ENCODE data around the gene SLC12A7.
A peak's percentile ranks its signal among the peaks of the same experiment; 100 is the strongest.

SLC12A7 gene

GRCh38 chr5:1125030-1125357 lies 13.1 kb upstream of the SLC12A7 start:
- DNase-seq (ENCODE audit: low read depth) = no peak

DNA sequence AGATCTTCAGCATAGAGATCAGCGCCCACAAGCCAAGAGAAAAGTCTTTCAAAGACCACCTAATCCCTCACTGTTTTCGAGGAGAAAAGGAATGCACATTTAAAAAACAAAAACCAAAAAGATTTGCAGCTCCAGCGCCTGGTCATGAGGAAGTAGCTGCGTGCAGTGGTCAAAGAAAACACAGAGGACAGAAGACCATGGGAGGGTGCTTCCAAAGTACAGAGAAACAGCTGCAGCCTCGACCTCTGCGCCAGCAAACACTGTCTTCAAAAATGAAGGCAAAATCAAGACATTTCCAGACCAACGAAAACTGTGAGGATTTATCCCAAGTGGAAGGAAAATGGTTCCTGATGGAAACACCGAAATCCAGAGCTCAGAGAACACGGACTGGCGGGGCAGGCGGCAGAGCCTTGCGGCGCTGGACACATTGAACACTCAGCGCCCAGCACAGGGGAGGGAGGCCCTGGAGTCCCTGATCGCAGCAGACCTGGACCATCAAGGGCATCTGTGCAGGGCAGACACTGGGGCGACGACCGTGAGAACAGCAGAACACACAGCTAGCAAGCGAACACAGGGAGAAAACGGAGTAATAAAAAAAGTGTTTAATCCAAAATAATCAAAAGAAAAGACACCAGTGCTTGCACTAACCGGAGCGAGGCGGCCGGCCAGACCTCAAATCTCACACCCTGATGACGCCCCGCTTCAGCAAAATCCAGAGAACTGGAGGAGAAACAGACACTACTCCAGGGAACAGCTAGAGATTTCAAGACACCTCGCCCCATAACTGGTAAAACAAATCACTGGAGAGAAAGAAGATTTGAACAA lies 12.6 kb upstream of the SLC12A7 start:
- no peak for DNase-seq (ENCODE audit: low read depth)

DNA sequence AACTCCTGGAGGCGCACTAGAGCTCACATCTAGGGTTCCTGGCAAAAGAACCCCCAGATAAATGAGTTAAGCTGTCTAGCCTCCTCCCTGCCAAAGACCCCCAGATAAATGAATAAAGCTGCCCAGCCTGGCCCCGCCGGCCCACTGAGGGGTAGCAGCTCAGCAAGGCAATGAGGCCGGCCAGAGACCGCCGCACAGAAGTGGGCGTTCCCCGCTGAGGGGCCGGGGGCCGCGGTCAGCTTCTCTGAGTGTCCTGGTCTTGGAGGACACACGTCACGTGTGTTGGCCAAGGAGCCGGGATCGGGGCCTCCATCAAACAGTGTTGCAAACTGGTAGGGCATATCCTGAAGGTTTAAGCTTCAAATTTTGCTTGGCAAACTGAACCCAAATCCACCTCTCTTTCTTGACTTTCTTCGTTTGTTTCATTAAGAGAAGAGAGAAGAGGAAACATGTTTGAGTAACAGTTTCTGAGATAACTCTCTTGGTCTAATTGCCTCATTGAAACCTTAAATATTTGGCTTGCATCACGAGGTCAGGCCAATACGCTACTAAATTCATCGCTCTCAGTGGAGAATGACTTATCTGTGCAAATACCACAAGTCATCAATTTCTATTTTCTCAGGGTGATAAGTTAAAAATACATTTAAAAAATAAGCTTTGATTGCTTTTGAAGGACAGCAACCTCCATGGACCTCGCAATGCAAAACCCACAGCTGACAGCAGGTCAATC lies 11.7 kb upstream of the SLC12A7 start:
- DNase-seq (ENCODE audit: low read depth) = no peak

- no peak for DNase-seq (ENCODE audit: low read depth)
These were observed 10.8 kb upstream of the SLC12A7 start for GRCh38 chr5:1122511-1123294.

DNA sequence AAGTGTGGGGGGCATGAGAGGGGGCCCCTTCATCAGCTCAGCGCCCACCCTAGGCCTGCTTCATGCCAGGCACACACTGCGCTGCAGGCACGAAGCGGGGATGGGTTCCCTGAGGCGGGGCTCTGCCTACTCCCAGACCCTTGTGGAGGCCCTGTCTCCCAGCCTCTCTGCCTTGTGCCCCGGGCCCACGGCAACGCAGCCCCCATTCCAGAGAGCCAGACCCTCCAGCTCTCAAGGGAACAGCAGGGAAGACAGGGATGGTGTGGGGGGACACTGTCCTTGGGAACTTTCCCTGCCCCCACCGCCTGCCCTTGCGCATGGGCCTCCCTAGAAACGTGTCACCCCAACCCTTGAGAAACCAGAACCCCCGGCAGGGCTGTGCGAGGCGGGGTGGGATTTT lies 10.0 kb upstream of the SLC12A7 start:
- DNase-seq (ENCODE audit: low read depth) = no peak

DNA sequence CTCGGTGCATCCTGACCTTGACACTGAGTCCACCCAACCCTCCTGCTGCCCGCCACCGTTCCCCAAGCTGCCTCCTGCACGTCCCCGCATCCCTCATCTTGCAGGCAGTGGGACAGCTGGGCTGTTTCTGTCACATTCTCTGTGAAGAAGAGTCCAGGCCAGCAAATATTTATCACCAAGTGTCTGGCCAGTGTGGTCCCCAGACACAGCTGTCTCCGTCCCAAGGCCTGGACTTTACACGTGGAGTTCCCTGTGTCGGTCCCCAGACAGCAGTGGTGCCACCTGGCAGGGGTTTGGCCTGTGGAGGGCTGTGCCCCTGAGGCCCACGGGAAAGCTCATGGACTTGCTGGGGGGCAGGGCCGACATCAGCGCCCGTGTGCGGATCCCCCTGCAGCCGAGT lies 9.2 kb upstream of the SLC12A7 start:
- no peak for DNase-seq (ENCODE audit: low read depth)

DNA sequence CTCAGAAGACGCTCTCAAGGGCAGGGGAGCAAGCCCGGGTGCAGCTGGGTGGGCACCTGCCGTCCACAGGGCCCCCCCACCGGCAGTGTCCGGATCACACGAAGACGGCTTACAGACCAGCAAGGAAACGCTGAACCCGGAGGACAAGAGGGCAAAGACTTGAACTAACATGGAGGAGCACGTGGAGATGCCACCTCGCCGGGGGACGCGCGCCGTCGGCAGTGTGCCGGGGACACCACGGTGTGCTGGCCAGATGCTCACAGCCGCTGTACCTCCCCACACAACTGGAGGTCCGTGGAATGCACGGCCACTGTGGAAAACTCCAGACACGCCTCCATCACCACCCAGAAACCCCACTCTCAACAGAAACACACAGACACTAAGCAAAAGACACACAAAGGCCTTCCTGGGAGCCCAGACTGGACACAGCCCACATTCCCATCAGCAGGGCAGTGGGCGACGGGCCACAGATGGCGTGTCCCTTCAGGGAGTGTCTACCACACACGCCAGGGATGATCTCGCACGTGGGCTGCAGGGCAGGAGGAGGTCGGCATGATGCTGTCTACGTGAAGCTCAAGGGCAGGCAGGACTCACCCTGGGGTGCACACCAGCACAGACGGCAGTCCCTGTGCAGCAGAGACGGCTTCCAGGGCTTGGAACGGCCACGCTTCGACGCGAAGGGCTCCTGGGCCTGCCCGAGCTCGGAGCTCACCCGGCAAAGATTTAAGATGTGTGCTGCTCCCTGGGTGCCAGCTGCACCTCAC lies 8.6 kb upstream of the SLC12A7 start:
- DNase-seq (ENCODE audit: low read depth) = no peak

DNA sequence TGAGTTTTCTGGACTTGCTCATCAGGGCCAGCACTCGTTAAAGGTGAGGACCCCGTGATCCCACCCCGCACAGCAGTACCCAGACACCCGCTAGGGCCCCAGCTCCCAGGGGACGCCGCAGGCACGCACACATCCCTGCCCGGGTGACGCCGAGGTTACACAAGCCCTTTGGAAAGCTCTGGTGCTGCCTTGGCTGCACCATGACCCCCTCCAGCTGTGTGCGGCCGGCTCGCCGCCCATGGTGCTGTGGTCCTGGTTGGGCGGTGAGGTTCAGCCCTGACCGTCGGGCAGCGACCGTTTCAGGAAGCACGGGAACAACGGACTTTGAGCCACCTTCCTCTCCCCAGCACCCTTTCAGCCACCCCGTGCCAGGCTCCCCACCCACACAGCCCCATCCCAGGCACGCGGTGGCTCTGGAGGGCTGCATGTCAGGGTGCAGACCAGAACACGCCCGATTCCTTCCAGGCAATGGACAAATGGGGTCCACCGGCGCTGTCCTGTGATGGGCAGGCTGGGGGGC lies 7.5 kb upstream of the SLC12A7 start:
- DNase-seq (ENCODE audit: low read depth) = no peak

GRCh38 chr5:1118738-1119137 lies 6.9 kb upstream of the SLC12A7 start:
- no peak for DNase-seq (ENCODE audit: low read depth)

- no peak for DNase-seq (ENCODE audit: low read depth)
These were observed 6.4 kb upstream of the SLC12A7 start for GRCh38 chr5:1118231-1118698.

GRCh38 chr5:1116977-1117376 lies 5.1 kb upstream of the SLC12A7 start:
- no peak for DNase-seq (ENCODE audit: low read depth)

DNA sequence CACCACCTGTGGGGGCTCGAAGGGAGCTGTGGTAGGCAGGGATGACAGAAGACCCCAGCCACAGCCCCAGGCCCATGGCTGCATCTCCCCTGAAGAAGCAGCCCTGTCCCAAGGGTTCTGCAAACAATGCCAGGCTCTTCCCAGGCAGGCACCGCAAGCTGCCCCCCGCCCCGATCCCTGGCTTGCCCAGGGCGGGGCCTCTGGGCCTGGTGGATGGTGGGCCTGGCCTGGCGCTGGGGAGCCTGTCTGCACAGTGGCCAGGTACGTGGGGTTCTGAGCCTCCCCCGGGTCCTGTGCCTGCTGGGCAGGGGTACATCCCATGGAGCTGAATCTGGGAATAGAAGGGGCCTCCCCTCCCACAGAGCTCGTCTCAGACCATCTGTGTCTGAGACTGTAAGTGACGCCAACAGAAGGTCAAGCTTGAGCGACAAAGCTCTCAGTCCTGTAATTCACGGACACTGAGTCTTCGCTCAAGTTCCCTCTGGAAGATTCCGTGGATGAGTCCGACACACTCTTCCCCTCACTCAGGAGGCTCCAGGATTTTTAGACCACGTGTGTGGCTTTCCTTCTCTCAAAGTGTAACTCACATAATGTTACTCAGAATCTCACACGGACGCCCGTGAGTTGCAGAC lies 4.4 kb upstream of the SLC12A7 start:
- DNase-seq (ENCODE audit: low read depth) = no peak

GRCh38 chr5:1115123-1115815 lies 3.4 kb upstream of the SLC12A7 start:
- DNase-seq (ENCODE audit: low read depth) = no peak

GRCh38 chr5:1113805-1114586 lies 2.1 kb upstream of the SLC12A7 start:
- no peak for DNase-seq (ENCODE audit: low read depth)

GRCh38 chr5:1113332-1113690 lies 1.4 kb upstream of the SLC12A7 start:
- DNase-seq (ENCODE audit: low read depth) = no peak

GRCh38 chr5:1112596-1113331 lies 901 bp upstream of the SLC12A7 start:
- no peak for DNase-seq (ENCODE audit: low read depth)

GRCh38 chr5:1111241-1111726 lies 579 bp downstream of the SLC12A7 start:
- DNase-seq (ENCODE audit: low read depth) = peak; percentile 18

DNA sequence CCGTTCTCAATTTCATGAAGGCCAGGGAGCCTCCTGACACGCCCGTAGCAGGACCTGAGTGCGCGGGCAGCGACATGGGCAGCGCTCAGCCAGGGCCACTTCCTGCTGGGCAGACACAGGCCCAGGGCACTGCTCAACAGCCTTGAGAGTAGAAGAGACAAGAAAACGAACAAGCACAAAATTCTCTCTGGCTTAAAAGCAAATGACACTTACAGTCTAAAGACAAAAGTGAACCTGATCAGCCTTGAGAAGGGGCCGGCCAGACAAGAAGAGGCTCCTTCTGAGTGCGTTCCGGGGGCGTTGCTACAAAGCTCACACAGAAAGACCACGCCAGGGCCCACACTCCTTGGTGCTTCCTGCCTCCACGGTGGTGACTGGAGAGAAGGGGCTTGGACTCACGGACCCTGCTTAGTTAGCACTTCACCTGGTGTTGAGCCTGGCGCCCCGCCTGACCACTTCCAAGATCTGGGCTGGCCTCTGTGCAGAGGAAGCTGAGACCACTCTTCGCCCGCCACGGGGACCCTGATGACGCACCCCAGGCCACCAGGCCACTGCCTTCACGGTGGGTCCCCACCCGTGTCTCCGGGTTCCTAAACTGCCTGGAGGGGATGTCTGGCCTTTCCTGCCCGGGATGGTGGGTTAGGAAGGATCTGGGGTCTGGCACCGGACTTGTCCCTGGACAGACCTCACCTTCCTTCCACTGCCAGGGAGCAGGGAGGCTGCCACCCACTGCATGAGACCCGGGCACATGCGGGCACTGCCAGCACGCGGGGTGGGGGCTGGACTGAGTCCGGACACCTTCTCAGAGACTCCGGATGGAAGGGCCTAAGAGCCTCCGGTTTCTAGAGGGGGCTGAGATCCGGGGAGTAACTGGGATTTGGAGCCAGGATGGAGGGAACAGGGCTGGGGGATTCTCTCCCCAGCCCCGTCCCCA lies 1.3 kb downstream of the SLC12A7 start:
- DNase-seq (ENCODE audit: low read depth) = no peak
